Parathyroid adenoma (tissue), 2 donors: Measurements from ENCODE around the gene LRP1B.

ENCODE experiments used
- H2AFZ ChIP-seq: fragments of 300-600 bp; sonication (generic); one replicate; pipeline ENCODE4 v1.7.0; 2017; ENCODE audit warnings: antibody characterized with exemption, mild to moderate bottlenecking
- H3K27ac ChIP-seq: fragments of 300-600 bp; sonication (generic); one replicate; pipeline ENCODE4 v1.7.0; 2017
- H3K27me3 ChIP-seq: fragments of 300-600 bp; sonication (generic); one replicate; pipeline ENCODE4 v1.7.0; 2017; ENCODE audit warnings: low read length; ENCODE audit not compliant: control insufficient read depth, insufficient read depth
- H3K36me3 ChIP-seq: fragments of 300-600 bp; sonication (generic); one replicate; pipeline ENCODE4 v1.7.0; 2017; ENCODE audit warnings: low read length; ENCODE audit not compliant: control insufficient read depth, insufficient read depth
- H3K4me1 ChIP-seq: fragments of 300-600 bp; sonication (generic); one replicate; pipeline ENCODE4 v1.7.0; 2017; ENCODE audit warnings: control low read depth
- H3K4me2 ChIP-seq: fragments of 300-600 bp; sonication (generic); one replicate; pipeline ENCODE4 v1.7.0; 2017; ENCODE audit warnings: low read length
- H3K4me3 ChIP-seq: fragments of 300-600 bp; sonication (generic); one replicate; pipeline ENCODE4 v1.7.0; 2017; ENCODE audit warnings: low read depth, low read length
- H3K79me2 ChIP-seq: fragments of 300-600 bp; sonication (generic); one replicate; pipeline ENCODE4 v1.7.0; 2017; ENCODE audit warnings: control low read depth
- H3K9ac ChIP-seq: fragments of 300-600 bp; sonication (generic); one replicate; pipeline ENCODE4 v1.7.0; 2017; ENCODE audit warnings: mild to moderate bottlenecking
- H3K9me3 ChIP-seq: fragments of 300-600 bp; sonication (generic); one replicate; pipeline ENCODE4 v1.7.0; 2017; ENCODE audit warnings: low read length; ENCODE audit not compliant: control insufficient read depth
- CTCF ChIP-seq: fragments of 300-600 bp; sonication (generic); IDR thresholded peaks from one replicate; pipeline ENCODE4 v1.7.0; 2017; ENCODE audit warnings: antibody characterized with exemption, mild to moderate bottlenecking
- donor health status: primary hyperparathyroidism.

LRP1B gene

DNA sequence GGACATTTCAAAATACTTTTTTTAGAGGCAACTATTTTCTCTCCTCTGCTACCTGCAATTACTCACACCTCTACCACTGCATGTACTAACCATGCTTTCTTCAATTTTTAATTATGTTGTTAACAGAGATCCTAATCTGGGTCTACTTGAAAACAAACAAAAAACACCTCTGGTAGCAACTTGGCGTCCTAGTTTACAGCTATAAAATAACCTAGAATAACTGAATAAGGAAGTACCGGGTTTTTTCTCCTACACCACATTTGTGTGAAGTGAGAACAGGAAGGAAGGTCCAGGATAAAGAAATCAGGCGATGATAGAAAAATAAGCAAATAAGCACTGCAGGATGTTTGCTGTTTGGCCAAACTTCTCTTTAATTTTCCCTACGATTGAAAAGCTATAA lies 633.5 kb downstream of the LRP1B start:
- Histone ChIP-seq H3K36me3 (no peaks in the 10 kb centered on the region), H3K4me1 (no peaks in the 10 kb centered on the region), H3K9me3 (no peaks in the 10 kb centered on the region), H3K4me3 (no peak overlapping the region), H2AFZ (peak overlapping the region; percentile 38), H3K27me3 (no peaks in the 10 kb centered on the region), H3K27ac (no peak overlapping the region), H3K79me2 (no peaks in the 10 kb centered on the region), H3K9ac (no peak overlapping the region), H3K4me2 (no peak overlapping the region)
- no peak for TF ChIP-seq CTCF

DNA sequence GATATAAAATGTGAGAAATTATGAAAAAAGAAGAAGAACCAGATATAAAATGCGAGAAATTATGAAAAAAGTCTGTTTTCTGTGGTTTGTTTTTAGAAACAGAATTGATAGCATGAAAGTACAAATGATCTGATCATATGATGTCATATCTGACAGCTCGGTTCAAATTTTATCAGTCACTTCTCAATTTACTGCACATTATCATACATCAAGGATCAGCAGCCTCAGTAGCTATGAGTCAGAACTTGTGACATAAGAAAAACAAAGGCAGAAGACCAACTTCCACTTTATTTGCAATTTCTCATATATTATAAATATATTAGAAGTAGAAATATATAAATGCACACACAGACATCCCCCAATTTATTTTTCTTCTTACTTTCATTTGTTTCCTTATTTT lies 634.0 kb downstream of the LRP1B start:
- Histone ChIP-seq H3K4me2 (no peak overlapping the region), H3K79me2 (no peaks in the 10 kb centered on the region), H3K9me3 (no peaks in the 10 kb centered on the region), H3K27ac (no peak overlapping the region), H3K9ac (no peak overlapping the region), H2AFZ (no peak overlapping the region), H3K27me3 (no peaks in the 10 kb centered on the region), H3K4me1 (no peaks in the 10 kb centered on the region), H3K36me3 (no peaks in the 10 kb centered on the region), H3K4me3 (no peak overlapping the region)
- TF ChIP-seq CTCF = no peak

DNA sequence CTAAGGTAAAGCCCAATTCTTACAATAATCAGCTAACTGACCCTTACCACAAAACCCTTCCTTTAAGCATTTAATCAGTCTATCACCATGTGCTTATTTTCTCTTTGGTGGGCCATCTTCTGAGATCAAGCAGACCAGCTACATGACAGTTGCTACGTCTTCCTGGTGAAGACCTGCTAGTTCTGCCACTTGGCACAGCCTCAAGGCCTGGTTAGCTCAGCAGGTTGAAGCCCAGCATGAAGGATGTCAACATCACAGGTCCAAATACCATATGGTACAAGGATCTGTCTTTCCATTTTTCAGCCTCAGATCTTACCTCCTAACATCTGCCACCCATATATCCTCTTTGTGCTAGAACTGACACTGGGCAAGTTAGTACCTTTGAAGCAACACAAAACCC lies 636.9 kb downstream of the LRP1B start:
- Histone ChIP-seq H3K27ac (no peak overlapping the region), H3K79me2 (no peaks in the 10 kb centered on the region), H3K36me3 (no peaks in the 10 kb centered on the region), H3K27me3 (no peaks in the 10 kb centered on the region), H2AFZ (no peak overlapping the region), H3K4me3 (no peak overlapping the region), H3K4me2 (no peak overlapping the region), H3K4me1 (no peaks in the 10 kb centered on the region), H3K9ac (no peak overlapping the region), H3K9me3 (no peaks in the 10 kb centered on the region)
- TF ChIP-seq CTCF = no peak

- H3K9me3 ChIP-seq = no peaks in the 10 kb centered on the region
- H3K27me3 ChIP-seq = no peaks in the 10 kb centered on the region
- H3K79me2 ChIP-seq = no peaks in the 10 kb centered on the region
- H3K9ac ChIP-seq = no peak overlapping the region
- no peak overlapping the region for H3K27ac ChIP-seq
- H3K4me2 ChIP-seq = no peak overlapping the region
- no peak for TF ChIP-seq CTCF
- no peak overlapping the region for H3K4me3 ChIP-seq
- H2AFZ ChIP-seq = no peak overlapping the region
- H3K36me3 ChIP-seq = no peaks in the 10 kb centered on the region
- H3K4me1 ChIP-seq = no peaks in the 10 kb centered on the region
Measured at GRCh38 chr2:141492816-141493215, 638.0 kb downstream of the LRP1B start.

DNA sequence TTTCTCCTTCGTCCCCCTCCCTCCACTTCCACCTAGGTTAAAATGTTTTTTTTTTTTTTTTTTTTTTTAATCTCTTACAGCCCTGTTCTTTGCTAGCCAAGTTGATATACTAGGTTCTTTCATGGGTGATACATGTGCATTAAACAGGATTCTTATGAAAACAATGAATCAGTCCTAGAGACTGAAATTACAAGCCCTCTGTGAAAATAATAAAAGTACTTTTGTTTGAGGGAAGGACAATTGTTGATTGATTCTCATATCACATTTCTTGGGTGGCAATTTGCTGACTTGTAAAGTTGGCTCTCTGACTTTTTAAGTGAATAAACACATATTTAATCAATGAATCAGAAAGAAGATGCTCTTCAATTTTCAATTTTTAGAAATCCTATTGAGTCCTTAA lies 639.9 kb downstream of the LRP1B start:
- Histone ChIP-seq H3K9ac (no peak overlapping the region), H3K27me3 (no peaks in the 10 kb centered on the region), H3K79me2 (no peaks in the 10 kb centered on the region), H2AFZ (no peak overlapping the region), H3K4me2 (no peak overlapping the region), H3K36me3 (no peaks in the 10 kb centered on the region), H3K4me1 (no peaks in the 10 kb centered on the region), H3K4me3 (no peak overlapping the region), H3K9me3 (no peaks in the 10 kb centered on the region), H3K27ac (no peak overlapping the region)
- TF ChIP-seq CTCF = no peak
